Activated CD8-positive, alpha-beta T cell treated with anti-CD3 and anti-CD28 coated beads for 36 hours (primary cell): Measurements from ENCODE around the gene DLAT. TPM values are rescaled to one million over a fixed set of nuclear protein-coding genes. Genes with fewer than 3 reads are reported as not detected.
"Not testable (repeated sequence)": the region's sequence is repeated elsewhere in the genome, so short reads cannot be mapped to it uniquely, and the experiment has no call there.

Experiments used
- ATAC-seq: fragments of 200-7000 bp; cut with Tn5 transposase; one replicate; pipeline ENCODE4 v1.10.0; 2021; ENCODE audit warnings: mild to moderate bottlenecking, moderate library complexity
- CTCF ChIA-PET: fragments of 350-600 bp; sonication (Branson Sonifier 250); formaldehyde crosslinking; loops from one replicate; lab custom pipeline; 2021; ENCODE audit warnings: antibody characterized with exemption; lab: Charles Lee
- POLR2A ChIA-PET: fragments of 350-600 bp; sonication (Branson Sonifier 250); formaldehyde crosslinking; loops from one replicate; lab custom pipeline; 2021; ENCODE audit warnings: antibody characterized with exemption; lab: Charles Lee
- DNase-seq: peaks from one replicate; pipeline ENCODE4 v3.0.0-alpha.2; 2020
- H3K27ac Mint-ChIP-seq: one replicate; pipeline ENCODE4 v1.8.0; 2021; ENCODE audit warnings: mild to moderate bottlenecking, mixed read lengths
- H3K27me3 Mint-ChIP-seq: one replicate; pipeline ENCODE4 v1.8.0; 2021; ENCODE audit warnings: mixed read lengths
- H3K36me3 Mint-ChIP-seq: one replicate; pipeline ENCODE4 v1.8.0; 2021; ENCODE audit warnings: low read depth, mixed read lengths
- H3K4me1 Mint-ChIP-seq: one replicate; pipeline ENCODE4 v1.8.0; 2021; ENCODE audit warnings: low read depth, mixed read lengths
- H3K4me3 Mint-ChIP-seq: one replicate; pipeline ENCODE4 v1.8.0; 2021; ENCODE audit warnings: mild to moderate bottlenecking, moderate library complexity, mixed read lengths
- H3K9me3 Mint-ChIP-seq: one replicate; pipeline ENCODE4 v1.8.0; 2021; ENCODE audit warnings: mixed read lengths
- CTCF ChIP-seq: fragments of 200-600 bp; IDR thresholded peaks from one replicate; pipeline ENCODE4 v1.8.0; 2022; ENCODE audit warnings: antibody characterized with exemption, mild to moderate bottlenecking
- intact Hi-C: fragments of 100-400 bp; cut with micrococcal nuclease; formaldehyde crosslinking; loops from one replicate; pipeline ENCODE4 v1.10.0; 2022
- total RNA-seq, 2 experiments: library from RNA; stranded (reverse); gene quantifications; one replicate each; pipeline ENCODE4 v1.2.3, GENCODE V29; 2021

The DLAT gene
- total RNA-seq, 2 experiments from 2014 or later: 50.3 to 51.4 TPM

GRCh38 chr11:112044961-112045360 is 19.8 kb downstream of the DLAT start:
- H3K27me3 Mint-ChIP-seq: no peaks in the 10 kb centered on the region
- ATAC-seq: no peak
- intact Hi-C loops: no loop called here
- POLR2A ChIA-PET: no interaction called here
- H3K4me1 Mint-ChIP-seq: peaks cover 29% of the 10 kb centered on the region
- TF ChIP-seq CTCF: no peak
- H3K27ac Mint-ChIP-seq: no peak overlapping the region
- H3K9me3 Mint-ChIP-seq: no peaks in the 10 kb centered on the region
- peaks cover 63% of the 10 kb centered on the region for H3K36me3 Mint-ChIP-seq
- H3K4me3 Mint-ChIP-seq: no peak overlapping the region
- DNase-seq: no peak
- CTCF ChIA-PET: no interaction called here

GRCh38 chr11:112046647-112047046 is 21.4 kb downstream of the DLAT start:
- H3K27ac Mint-ChIP-seq, DNase-seq, ATAC-seq, CTCF ChIA-PET, intact Hi-C loops, H3K9me3 Mint-ChIP-seq, H3K27me3 Mint-ChIP-seq, H3K4me3 Mint-ChIP-seq, POLR2A ChIA-PET: not testable (repeated sequence)
- peaks cover 30% of the 10 kb centered on the region for H3K4me1 Mint-ChIP-seq
- peaks cover 74% of the 10 kb centered on the region for H3K36me3 Mint-ChIP-seq

- ATAC-seq, intact Hi-C loops, CTCF ChIA-PET, H3K9me3 Mint-ChIP-seq, POLR2A ChIA-PET, H3K27me3 Mint-ChIP-seq, DNase-seq, H3K4me3 Mint-ChIP-seq: not testable (repeated sequence)
- Mint-ChIP-seq H3K36me3 (peaks cover 76% of the 10 kb centered on the region), H3K27ac (peak overlapping the region; percentile 12), H3K4me1 (peaks cover 18% of the 10 kb centered on the region)
Observed at GRCh38 chr11:112048256-112048655, 23.0 kb downstream of the DLAT start.

GRCh38 chr11:112049777-112050176 is 24.6 kb downstream of the DLAT start:
- no peak for DNase-seq
- TF ChIP-seq CTCF: no peak
- Mint-ChIP-seq H3K9me3 (no peaks in the 10 kb centered on the region), H3K4me1 (peaks cover 18% of the 10 kb centered on the region), H3K27me3 (no peaks in the 10 kb centered on the region), H3K4me3 (no peak overlapping the region), H3K27ac (no peak overlapping the region), H3K36me3 (peaks cover 76% of the 10 kb centered on the region)
- intact Hi-C loops: no loop called here
- POLR2A ChIA-PET: no interaction called here
- no peak for ATAC-seq
- CTCF ChIA-PET: no interaction called here

GRCh38 chr11:112050721-112051120 is 25.5 kb downstream of the DLAT start:
- H3K4me3 Mint-ChIP-seq: no peak overlapping the region
- ATAC-seq (no peak), DNase-seq (no peak)
- no peaks in the 10 kb centered on the region for H3K27me3 Mint-ChIP-seq
- no peaks in the 10 kb centered on the region for H3K9me3 Mint-ChIP-seq
- POLR2A ChIA-PET: no interaction called here
- no peak overlapping the region for H3K27ac Mint-ChIP-seq
- H3K4me1 Mint-ChIP-seq: peaks cover 18% of the 10 kb centered on the region
- peaks cover 72% of the 10 kb centered on the region for H3K36me3 Mint-ChIP-seq
- TF ChIP-seq CTCF: no peak
- CTCF ChIA-PET: no interaction called here
- intact Hi-C loops: no loop called here

GRCh38 chr11:112051768-112052167 is 26.6 kb downstream of the DLAT start:
- Mint-ChIP-seq H3K27me3 (no peaks in the 10 kb centered on the region), H3K4me3 (no peak overlapping the region), H3K27ac (no peak overlapping the region), H3K4me1 (peaks cover 23% of the 10 kb centered on the region), H3K36me3 (peaks cover 70% of the 10 kb centered on the region), H3K9me3 (no peaks in the 10 kb centered on the region)
- intact Hi-C loops: no loop called here
- no peak for ATAC-seq
- POLR2A ChIA-PET: no interaction called here
- DNase-seq: no peak
- TF ChIP-seq CTCF: no peak
- CTCF ChIA-PET: no interaction called here
